Right ventricle myocardium inferior (tissue), 1 donor: ENCODE data around the gene OLIG1. TPM values are rescaled to one million over a fixed set of nuclear protein-coding genes. Genes with fewer than 3 reads are reported as not detected.
A peak's percentile ranks its signal among the peaks of the same experiment; 100 is the strongest.

Experiments used
- ATAC-seq: fragments of 200-7000 bp; cut with Tn5 transposase; one replicate; pipeline ENCODE4 v1.9.1; 2020; ENCODE audit warnings: mild to moderate bottlenecking, moderate library complexity
- DNase-seq: peaks from one replicate; pipeline ENCODE4 v3.0.0; 2021; ENCODE audit errors: missing footprints
- intact Hi-C: fragments of 100-400 bp; cut with DNase I; formaldehyde crosslinking; loops from one replicate; pipeline ENCODE4 v1.11.0; 2022
- total RNA-seq: library from RNA; stranded (reverse); fragmentation: NEBNext Ultra II Directional; extraction: Animal tissue kit (Norgen Biotek cat#: 25700); gene quantifications from one replicate; pipeline ENCODE4 v1.2.1, GENCODE V29; 2021
- donor health status: DM: no; HTN: yes; CAD: no; lungs with severe emphysema.

OLIG1 gene
- total RNA-seq, 1 donor from 2014 or later: 0.89 TPM

GRCh38 chr21:33114276-33114675 is 44.3 kb downstream of the OLIG1 start:
- intact Hi-C loops: no loop called here
- no peak for ATAC-seq
- no peak for DNase-seq

- DNase-seq (no peak), ATAC-seq (peak; percentile 44)
- intact Hi-C loops: no loop called here
Observed at GRCh38 chr21:33115631-33116510, 45.9 kb downstream of the OLIG1 start.

GRCh38 chr21:33116676-33117075 is 46.7 kb downstream of the OLIG1 start:
- DNase-seq (no peak), ATAC-seq (no peak)
- intact Hi-C loops: no loop called here

GRCh38 chr21:33117101-33117888 is 47.4 kb downstream of the OLIG1 start:
- ATAC-seq (no peak), DNase-seq (no peak)
- intact Hi-C loops: no loop called here

Other genes starting within 250 kb of the OLIG1 start
- not detected for gene OLIG2, start 44.2 kb upstream of the OLIG1 start, total RNA-seq
- 10.4 TPM for gene IFNAR2, start 159.8 kb downstream of the OLIG1 start, total RNA-seq
- 8.9 TPM for gene IL10RB, start 196.2 kb downstream of the OLIG1 start, total RNA-seq